Keratinocyte (primary cell): ENCODE results near the gene BMPR1B. TPM values are rescaled to one million over a fixed set of nuclear protein-coding genes. Genes with fewer than 3 reads are reported as not detected.

Source experiments
- DNase-seq: peaks from one replicate; pipeline ENCODE4 v3.0.0-alpha.2; 2011; ENCODE audit warnings: low read depth, missing footprints, low spot score
- FAIRE-seq: peaks from 2 replicates; lab custom pipeline; 2011; peaks lifted over from hg19 to GRCh38; lab: Jason Lieb, UNC
- H2AFZ ChIP-seq: 2 replicates; pipeline ENCODE4 v1.6.0; 2012; ENCODE audit warnings: low read length, control low read depth, inconsistent platforms; ENCODE audit not compliant: control insufficient read depth
- H3K27ac ChIP-seq: 2 replicates; pipeline ENCODE4 v1.5.1; 2011; ENCODE audit warnings: low read length; ENCODE audit not compliant: control insufficient read depth, insufficient read depth
- H3K27me3 ChIP-seq: 3 replicates; pipeline ENCODE4 v1.6.0; 2011; ENCODE audit warnings: low read length; ENCODE audit not compliant: control insufficient read depth, insufficient read depth; ENCODE audit errors: extremely low read depth
- H3K36me3 ChIP-seq, 2 experiments: 2 replicates in 1 of 2; 3 replicates in 1 of 2; pipeline ENCODE4 v1.5.1; 2011; ENCODE audit warnings: low read length in 2 of 2, mild to moderate bottlenecking in 1 of 2; ENCODE audit not compliant: control insufficient read depth in 2 of 2, insufficient read depth in 2 of 2; ENCODE audit errors: extremely low read depth in 1 of 2
- H3K4me1 ChIP-seq: 3 replicates; pipeline ENCODE4 v1.5.1; 2011; ENCODE audit warnings: low read length; ENCODE audit not compliant: control insufficient read depth, insufficient read depth; ENCODE audit errors: extremely low read depth
- H3K4me2 ChIP-seq: 3 replicates; pipeline ENCODE4 v1.6.0; 2011; ENCODE audit warnings: low read depth, low read length; ENCODE audit not compliant: control insufficient read depth, insufficient read depth; ENCODE audit errors: extremely low read depth
- H3K4me3 ChIP-seq, 3 experiments: fragments of 200-600 bp in 1 of 3; sonication (generic) in 1 of 3; 2 replicates in 2 of 3; 3 replicates in 1 of 3; pipeline ENCODE4 v1.5.1; 2011 to 2016; ENCODE audit warnings: low read length in 3 of 3, mild to moderate bottlenecking in 3 of 3, control low read depth in 2 of 3, inconsistent platforms in 1 of 3, low read depth in 1 of 3, mixed read lengths in 1 of 3, mixed run types in 1 of 3, moderate library complexity in 1 of 3; ENCODE audit not compliant: control insufficient read depth in 2 of 3, insufficient read depth in 2 of 3; ENCODE audit errors: extremely low read depth in 1 of 3
- H3K79me2 ChIP-seq: 2 replicates; pipeline ENCODE4 v1.6.0; 2012; ENCODE audit warnings: low read length; ENCODE audit not compliant: control insufficient read depth, insufficient read depth
- H3K9ac ChIP-seq: 3 replicates; pipeline ENCODE4 v1.6.0; 2011; ENCODE audit warnings: low read length; ENCODE audit not compliant: control insufficient read depth, insufficient read depth; ENCODE audit errors: extremely low read depth
- H3K9me1 ChIP-seq: 3 replicates; pipeline ENCODE4 v1.6.0; 2011; ENCODE audit warnings: low read length; ENCODE audit not compliant: control insufficient read depth, insufficient read depth; ENCODE audit errors: extremely low read depth
- H3K9me3 ChIP-seq: 2 replicates; pipeline ENCODE4 v1.5.1; 2012; ENCODE audit warnings: low read depth, low read length; ENCODE audit not compliant: control insufficient read depth
- H4K20me1 ChIP-seq: 3 replicates; pipeline ENCODE4 v1.6.0; 2011; ENCODE audit warnings: low read length; ENCODE audit not compliant: control insufficient read depth, insufficient read depth; ENCODE audit errors: extremely low read depth
- CTCF ChIP-seq, 3 experiments: IDR thresholded peaks in 1 of 3; conservative IDR thresholded peaks in 1 of 3; optimal IDR thresholded peaks in 1 of 3; 2 replicates in 2 of 3; 3 replicates in 1 of 3; pipeline versions ENCODE3 to v1.5.1; 2011; ENCODE audit warnings: low read length in 3 of 3, mild to moderate bottlenecking in 3 of 3, moderate library complexity in 2 of 3, control low read depth in 1 of 3, inconsistent platforms in 1 of 3; ENCODE audit not compliant: insufficient read depth in 2 of 3; ENCODE audit errors: extremely low read depth in 1 of 3
- EZH2 ChIP-seq: IDR thresholded peaks from one replicate; pipeline ENCODE4 v1.6.1; 2012; ENCODE audit warnings: inconsistent platforms, mild to moderate bottlenecking, low read length, moderate library complexity
- dilution Hi-C: fragments of 300-500 bp; cut with MboI; formaldehyde crosslinking; loops from one replicate; pipeline ENCODE4 v1.7.0; 2020; ENCODE audit warnings: low sequenced_read_pairs; ENCODE audit not compliant: extremely low pct_ligation_motif_present
- polyA plus RNA-seq, 5 experiments: library from polyadenylated mRNA; depleted of rRNA in 3 of 5; stranded (reverse) in 3 of 5; stranded (forward) in 1 of 5; unstranded in 1 of 5; fragments of >200 nt; gene quantifications; 1 replicate in 1 of 5; 2 replicates in 3 of 5; 3 replicates in 1 of 5; pipeline versions ENCODE4 v1.2.1 to v1.2.3, GENCODE V29; 2011 to 2012; ENCODE audit warnings: missing spikeins in 2 of 5, low read depth in 1 of 5, low replicate concordance in 1 of 5

BMPR1B gene
- polyA plus RNA-seq, 1 donor (not counting 4 experiments of a cell fraction or from before 2014, with no cell fraction given), result 0.89 TPM

- dilution Hi-C loops, result no loop called here
These were observed 176.4 kb downstream of the BMPR1B start for GRCh38 chr4:94934201-94934600.

GRCh38 chr4:94934864-94935263 lies 177.1 kb downstream of the BMPR1B start:
- Histone ChIP-seq H3K9me1 (no peaks in the 10 kb centered on the region), H3K27ac (no peak overlapping the region), H2AFZ (no peak overlapping the region), H3K79me2 (no peaks in the 10 kb centered on the region), H4K20me1 (no peaks in the 10 kb centered on the region), H3K4me1 (peaks cover 13% of the 10 kb centered on the region), H3K9me3 (no peaks in the 10 kb centered on the region), H3K4me3 (no peak overlapping the region), H3K4me2 (peak overlapping the region; percentile 43), H3K27me3 (no peaks in the 10 kb centered on the region), H3K9ac (no peak overlapping the region), H3K36me3 (no peaks in the 10 kb centered on the region)
- dilution Hi-C loops, result no loop called here
- DNase-seq, result no peak
- FAIRE-seq, result no peak
- TF ChIP-seq CTCF (optimal IDR thresholded peaks at IDR 0.05 in 1 of 3, IDR thresholded peaks at IDR 0.05 in 1 of 3, conservative IDR thresholded peaks at IDR 0.05 in 1 of 3; ENCODE audit: extremely low read depth in 1 of 3, insufficient read depth in 2 of 3, low read length in 3 of 3) (no peak), EZH2 (no peak)

More at GRCh38 chr4:94934201-94934600, 176.4 kb downstream of the BMPR1B start:
- FAIRE-seq (no peak), DNase-seq (no peak)
- Histone ChIP-seq H3K9me3 (no peaks in the 10 kb centered on the region), H2AFZ (no peak overlapping the region), H3K9ac (no peak overlapping the region), H3K79me2 (no peaks in the 10 kb centered on the region), H3K9me1 (no peaks in the 10 kb centered on the region), H3K4me2 (peak overlapping the region; percentile 43), H3K27ac (no peak overlapping the region), H3K27me3 (no peaks in the 10 kb centered on the region), H3K36me3 (no peaks in the 10 kb centered on the region), H3K4me3 (no peak overlapping the region), H3K4me1 (peaks cover 13% of the 10 kb centered on the region), H4K20me1 (no peaks in the 10 kb centered on the region)
- TF ChIP-seq EZH2 (no peak), CTCF (optimal IDR thresholded peaks at IDR 0.05 in 1 of 3, IDR thresholded peaks at IDR 0.05 in 1 of 3, conservative IDR thresholded peaks at IDR 0.05 in 1 of 3; ENCODE audit: extremely low read depth in 1 of 3, insufficient read depth in 2 of 3, low read length in 3 of 3) (no peak)
